H1 (cell line): ENCODE measurements around the gene BSX. TPM values are rescaled to one million over a fixed set of nuclear protein-coding genes. Genes with fewer than 3 reads are reported as not detected.

Experiments used
- BACH1 ChIP-seq: IDR thresholded peaks from 2 replicates; pipeline ENCODE4 v1.6.1; 2012; ENCODE audit warnings: low read length, improper control_type of control experiment
- CBX5 ChIP-seq: fragments of 300-800, 300-1000 bp; sonication (generic); IDR thresholded peaks from 2 replicates; pipeline ENCODE4 v1.7.1; 2016; ENCODE audit warnings: antibody characterized with exemption, low read length, low read depth
- GTF2F1 ChIP-seq: IDR thresholded peaks from 2 replicates; pipeline ENCODE4 v1.6.1; 2012; ENCODE audit warnings: low read depth, low read length, improper control_type of control experiment, borderline replicate concordance
- HDAC6 ChIP-seq: IDR thresholded peaks from one replicate; pipeline ENCODE4 v1.7.1; 2012; ENCODE audit warnings: low read depth, mild to moderate bottlenecking, inconsistent platforms, low read length, moderate library complexity
- polyA plus RNA-seq, 7 experiments: library from polyadenylated mRNA; depleted of rRNA in 3 of 7; stranded (reverse) in 5 of 7; unstranded in 2 of 7; fragments of >200 nt in 5 of 7; fragments of 200-250 nt in 2 of 7; gene quantifications; 1 replicate in 5 of 7; 2 replicates in 1 of 7; 4 replicates in 1 of 7; pipeline versions ENCODE4 v1.2.1 to v1.2.3, GENCODE V29; 2011 to 2013; ENCODE audit warnings: missing spikeins in 2 of 7, mixed read lengths in 2 of 7
- total RNA-seq: library from RNA; stranded (reverse); fragmentation: NEBNext Ultra II Directional; extraction: Animal tissue kit (Norgen Biotek cat#: 25700); gene quantifications from 2 replicates; pipeline ENCODE4 v1.2.1, GENCODE V29; 2021
- TF ChIP-seq, protein P1 (sequence below): IDR thresholded peaks from 2 replicates; pipeline ENCODE4 v1.6.1; 2011; ENCODE audit warnings: low read depth, mild to moderate bottlenecking, low read length; ENCODE audit not compliant: insufficient read depth

Gene BSX
- total and polyA plus RNA-seq, 2 of the 8 experiments (the other 6 are each of a cell fraction or from before 2014, with no cell fraction given), result not detected

DNA sequence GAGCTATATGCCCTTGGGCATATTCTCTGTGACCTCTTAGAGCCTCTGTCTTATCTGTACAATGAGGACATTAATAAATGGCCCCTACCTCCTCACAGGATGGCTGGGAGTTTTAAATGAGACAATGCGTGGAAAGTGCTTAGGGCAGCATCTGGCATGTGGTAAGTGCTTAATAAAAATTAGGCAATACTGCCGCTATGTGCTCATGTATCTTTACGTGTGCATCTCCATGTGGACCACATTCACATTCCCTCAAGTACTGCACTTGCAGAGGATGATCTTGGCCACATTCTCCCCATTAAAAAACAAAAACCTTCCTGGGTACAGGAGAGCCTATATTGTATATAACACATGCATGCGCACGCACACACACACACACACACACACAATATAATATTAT lies 19.1 kb upstream of the BSX start (continued):
- TF ChIP-seq HDAC6 (no peak), CBX5 (no peak), BACH1 (no peak), GTF2F1 (no peak)
- TF ChIP-seq, protein P1, sequence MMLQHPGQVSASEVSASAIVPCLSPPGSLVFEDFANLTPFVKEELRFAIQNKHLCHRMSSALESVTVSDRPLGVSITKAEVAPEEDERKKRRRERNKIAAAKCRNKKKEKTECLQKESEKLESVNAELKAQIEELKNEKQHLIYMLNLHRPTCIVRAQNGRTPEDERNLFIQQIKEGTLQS, result no peak
